ENCODE results near the gene DENND6B. TPM values are rescaled to one million over a fixed set of nuclear protein-coding genes. Genes with fewer than 3 reads are reported as not detected.

DENND6B gene
- total RNA-seq, 1 experiment from 2014 or later: 2.5 TPM

DNA sequence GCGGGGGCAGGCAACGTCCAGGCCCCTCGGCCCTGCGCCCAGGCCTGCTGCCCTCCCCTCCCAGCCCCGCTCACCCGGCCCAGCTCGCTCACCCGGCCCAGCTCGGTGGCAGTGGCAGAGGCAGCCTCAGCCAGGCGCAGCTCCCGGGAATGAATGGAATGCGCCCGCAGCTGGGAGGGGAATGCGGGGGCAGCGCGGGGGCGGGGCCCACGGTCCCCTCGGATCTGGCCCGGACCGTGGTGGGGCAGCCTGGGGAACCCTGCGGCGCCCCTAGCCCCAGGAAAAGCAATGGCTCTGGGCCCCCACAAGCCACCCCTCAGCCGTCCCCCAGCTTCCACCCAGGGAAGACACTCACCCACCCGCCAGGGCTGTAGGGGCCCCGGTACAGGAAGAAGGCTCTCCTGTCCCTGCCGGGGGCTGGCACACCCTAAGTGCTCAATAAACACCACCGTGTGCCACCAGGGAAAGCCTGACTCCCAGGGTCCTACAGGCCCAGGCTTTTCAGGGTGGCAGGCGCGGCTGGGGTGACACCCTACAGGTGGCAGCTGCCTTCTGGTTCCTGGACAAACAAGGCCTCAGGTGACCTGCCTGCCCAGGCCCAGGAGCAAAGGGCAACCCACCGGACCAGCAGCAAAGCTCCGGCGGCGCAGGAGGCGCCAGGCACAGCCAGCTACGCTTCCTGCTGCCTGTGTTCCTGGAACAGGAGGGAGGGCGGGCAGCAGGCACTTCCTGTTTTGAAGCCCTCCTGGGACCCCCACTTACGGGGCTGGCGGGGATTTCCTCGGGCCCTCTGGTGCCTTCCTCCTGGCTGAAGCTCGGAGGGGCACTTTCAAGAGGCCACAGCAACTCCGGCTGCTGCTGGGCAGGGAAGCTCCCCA is 33.1 kb downstream of the DENND6B start:
- no peak overlapping the region for H3K4me3 Mint-ChIP-seq
- TF ChIP-seq, protein P1, sequence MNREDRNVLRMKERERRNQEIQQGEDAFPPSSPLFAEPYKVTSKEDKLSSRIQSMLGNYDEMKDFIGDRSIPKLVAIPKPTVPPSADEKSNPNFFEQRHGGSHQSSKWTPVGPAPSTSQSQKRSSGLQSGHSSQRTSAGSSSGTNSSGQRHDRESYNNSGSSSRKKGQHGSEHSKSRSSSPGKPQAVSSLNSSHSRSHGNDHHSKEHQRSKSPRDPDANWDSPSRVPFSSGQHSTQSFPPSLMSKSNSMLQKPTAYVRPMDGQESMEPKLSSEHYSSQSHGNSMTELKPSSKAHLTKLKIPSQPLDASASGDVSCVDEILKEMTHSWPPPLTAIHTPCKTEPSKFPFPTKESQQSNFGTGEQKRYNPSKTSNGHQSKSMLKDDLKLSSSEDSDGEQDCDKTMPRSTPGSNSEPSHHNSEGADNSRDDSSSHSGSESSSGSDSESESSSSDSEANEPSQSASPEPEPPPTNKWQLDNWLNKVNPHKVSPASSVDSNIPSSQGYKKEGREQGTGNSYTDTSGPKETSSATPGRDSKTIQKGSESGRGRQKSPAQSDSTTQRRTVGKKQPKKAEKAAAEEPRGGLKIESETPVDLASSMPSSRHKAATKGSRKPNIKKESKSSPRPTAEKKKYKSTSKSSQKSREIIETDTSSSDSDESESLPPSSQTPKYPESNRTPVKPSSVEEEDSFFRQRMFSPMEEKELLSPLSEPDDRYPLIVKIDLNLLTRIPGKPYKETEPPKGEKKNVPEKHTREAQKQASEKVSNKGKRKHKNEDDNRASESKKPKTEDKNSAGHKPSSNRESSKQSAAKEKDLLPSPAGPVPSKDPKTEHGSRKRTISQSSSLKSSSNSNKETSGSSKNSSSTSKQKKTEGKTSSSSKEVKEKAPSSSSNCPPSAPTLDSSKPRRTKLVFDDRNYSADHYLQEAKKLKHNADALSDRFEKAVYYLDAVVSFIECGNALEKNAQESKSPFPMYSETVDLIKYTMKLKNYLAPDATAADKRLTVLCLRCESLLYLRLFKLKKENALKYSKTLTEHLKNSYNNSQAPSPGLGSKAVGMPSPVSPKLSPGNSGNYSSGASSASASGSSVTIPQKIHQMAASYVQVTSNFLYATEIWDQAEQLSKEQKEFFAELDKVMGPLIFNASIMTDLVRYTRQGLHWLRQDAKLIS (CRISPR knock-in tag; IDR thresholded peaks at IDR 0.05; ENCODE audit: borderline replicate concordance): no peak
- TF ChIP-seq TEAD1 (CRISPR knock-in tag; IDR thresholded peaks at IDR 0.05) (peak; percentile 99), MYBL2 (CRISPR knock-in tag; IDR thresholded peaks at IDR 0.05) (no peak), TEAD4 (CRISPR knock-in tag; IDR thresholded peaks at IDR 0.05) (peak; percentile 93), ETV6 (CRISPR knock-in tag; IDR thresholded peaks at IDR 0.05) (0 out of 2 replicates have a peak, but pooled peaks have one; percentile 45), SP1 (CRISPR knock-in tag; conservative IDR thresholded peaks at IDR 0.05) (peak; percentile 35; the same call in 1 of the 2 replicates), CREB1 (CRISPR knock-in tag; IDR thresholded peaks at IDR 0.05) (0 out of 2 replicates have a peak, but pooled peaks have one; percentile 37)
- TF ChIP-seq, protein P2, sequence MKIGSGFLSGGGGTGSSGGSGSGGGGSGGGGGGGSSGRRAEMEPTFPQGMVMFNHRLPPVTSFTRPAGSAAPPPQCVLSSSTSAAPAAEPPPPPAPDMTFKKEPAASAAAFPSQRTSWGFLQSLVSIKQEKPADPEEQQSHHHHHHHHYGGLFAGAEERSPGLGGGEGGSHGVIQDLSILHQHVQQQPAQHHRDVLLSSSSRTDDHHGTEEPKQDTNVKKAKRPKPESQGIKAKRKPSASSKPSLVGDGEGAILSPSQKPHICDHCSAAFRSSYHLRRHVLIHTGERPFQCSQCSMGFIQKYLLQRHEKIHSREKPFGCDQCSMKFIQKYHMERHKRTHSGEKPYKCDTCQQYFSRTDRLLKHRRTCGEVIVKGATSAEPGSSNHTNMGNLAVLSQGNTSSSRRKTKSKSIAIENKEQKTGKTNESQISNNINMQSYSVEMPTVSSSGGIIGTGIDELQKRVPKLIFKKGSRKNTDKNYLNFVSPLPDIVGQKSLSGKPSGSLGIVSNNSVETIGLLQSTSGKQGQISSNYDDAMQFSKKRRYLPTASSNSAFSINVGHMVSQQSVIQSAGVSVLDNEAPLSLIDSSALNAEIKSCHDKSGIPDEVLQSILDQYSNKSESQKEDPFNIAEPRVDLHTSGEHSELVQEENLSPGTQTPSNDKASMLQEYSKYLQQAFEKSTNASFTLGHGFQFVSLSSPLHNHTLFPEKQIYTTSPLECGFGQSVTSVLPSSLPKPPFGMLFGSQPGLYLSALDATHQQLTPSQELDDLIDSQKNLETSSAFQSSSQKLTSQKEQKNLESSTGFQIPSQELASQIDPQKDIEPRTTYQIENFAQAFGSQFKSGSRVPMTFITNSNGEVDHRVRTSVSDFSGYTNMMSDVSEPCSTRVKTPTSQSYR (CRISPR knock-in tag; IDR thresholded peaks at IDR 0.05): peak; percentile 40; the same call in 1 of the 2 replicates
- no peaks in the 10 kb centered on the region; the same call in 1 of the 2 replicates for H3K36me3 Mint-ChIP-seq
- POLR2A ChIA-PET: interaction anchor here (0.6 to 2.0 kb wide), 9 partner anchors 9 to 51 kb away, joined by 3 to 10 read pairs (median 3); partner anchors contain the start of genes MAPK11 and PLXNB2
- CTCF ChIA-PET: interaction anchor here (0.6 to 3.3 kb wide), 15 partner anchors 9 to 264 kb away, joined by 3 to 41 read pairs (median 5); partner anchors contain the start of genes DENND6B, HDAC10, LMF2 and MAPK12
- DNase-seq (ENCODE audit: low spot score) (peak; percentile 85), ATAC-seq (peak; percentile 89)
- H3K4me1 Mint-ChIP-seq: peaks cover 27% of the 10 kb centered on the region
- peak overlapping the region; percentile 72; the same call in 1 of the 2 replicates for H3K27ac Mint-ChIP-seq
- no peaks in the 10 kb centered on the region for H3K9me3 Mint-ChIP-seq
- no peaks in the 10 kb centered on the region for H3K27me3 Mint-ChIP-seq (ENCODE audit: low read depth)

DNA sequence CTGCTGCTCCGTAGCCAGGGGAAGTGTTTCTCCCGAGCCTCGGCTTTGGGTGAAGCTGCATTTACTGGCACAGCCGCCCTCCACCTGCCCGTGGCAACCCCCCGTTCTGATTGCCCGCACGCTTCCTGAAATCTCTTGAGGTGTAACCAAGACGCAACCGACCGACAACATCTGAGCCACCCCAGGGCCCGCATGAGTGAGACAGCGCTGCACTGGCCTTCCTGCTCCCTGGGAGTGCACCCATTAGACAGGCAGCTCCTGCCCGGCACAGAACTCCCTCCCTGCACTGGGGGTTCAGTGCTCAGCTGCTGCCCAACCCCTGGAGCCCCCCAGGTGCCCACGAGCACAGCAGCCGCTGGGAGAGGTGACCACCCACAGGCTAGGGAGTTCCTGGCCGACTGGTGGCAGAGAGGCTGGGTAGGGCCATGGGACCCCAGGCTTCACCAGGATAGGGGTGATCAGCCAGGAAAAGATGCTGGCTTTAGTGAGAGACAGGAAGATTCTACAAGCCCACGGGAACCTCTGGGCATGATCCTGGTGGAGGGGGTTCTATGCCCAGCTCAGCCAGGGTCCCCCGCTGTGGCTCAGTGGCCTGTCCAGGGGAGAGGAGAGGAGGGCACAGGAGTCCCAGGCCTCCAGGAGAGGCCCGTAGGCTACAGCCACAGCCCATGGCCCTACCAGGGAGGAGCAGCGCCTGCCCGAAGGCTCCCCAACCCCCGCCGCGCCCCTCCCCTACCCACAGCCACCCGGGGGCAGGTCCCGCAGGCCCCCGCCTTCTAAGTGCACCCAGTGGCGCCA is 34.0 kb downstream of the DENND6B start:
- ChIA-PET POLR2A (interaction anchor here (0.6 to 2.0 kb wide), 6 partner anchors 10 to 48 kb away, joined by 3 to 10 read pairs (median 4); partner anchors contain the start of gene PLXNB2), CTCF (interaction anchor here (0.7 to 3.3 kb wide), 10 partner anchors 10 to 263 kb away, joined by 3 to 41 read pairs (median 10); partner anchors contain the start of genes DENND6B, HDAC10, LMF2 and MAPK12)
- Mint-ChIP-seq H3K9me3 (no peaks in the 10 kb centered on the region), H3K36me3 (no peaks in the 10 kb centered on the region; the same call in 1 of the 2 replicates), H3K27me3 (ENCODE audit: low read depth) (no peaks in the 10 kb centered on the region), H3K4me3 (peak overlapping the region; percentile 42), H3K27ac (peak overlapping the region; percentile 91), H3K4me1 (peaks cover 20% of the 10 kb centered on the region)
- DNase-seq (ENCODE audit: low spot score) (no peak), ATAC-seq (peak; percentile 13)
- TF ChIP-seq NFATC4 (CRISPR knock-in tag; IDR thresholded peaks at IDR 0.05): no peak
- TF ChIP-seq, protein P3, sequence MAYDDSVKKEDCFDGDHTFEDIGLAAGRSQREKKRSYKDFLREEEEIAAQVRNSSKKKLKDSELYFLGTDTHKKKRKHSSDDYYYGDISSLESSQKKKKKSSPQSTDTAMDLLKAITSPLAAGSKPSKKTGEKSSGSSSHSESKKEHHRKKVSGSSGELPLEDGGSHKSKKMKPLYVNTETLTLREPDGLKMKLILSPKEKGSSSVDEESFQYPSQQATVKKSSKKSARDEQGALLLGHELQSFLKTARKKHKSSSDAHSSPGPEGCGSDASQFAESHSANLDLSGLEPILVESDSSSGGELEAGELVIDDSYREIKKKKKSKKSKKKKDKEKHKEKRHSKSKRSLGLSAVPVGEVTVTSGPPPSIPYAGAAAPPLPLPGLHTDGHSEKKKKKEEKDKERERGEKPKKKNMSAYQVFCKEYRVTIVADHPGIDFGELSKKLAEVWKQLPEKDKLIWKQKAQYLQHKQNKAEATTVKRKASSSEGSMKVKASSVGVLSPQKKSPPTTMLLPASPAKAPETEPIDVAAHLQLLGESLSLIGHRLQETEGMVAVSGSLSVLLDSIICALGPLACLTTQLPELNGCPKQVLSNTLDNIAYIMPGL (CRISPR knock-in tag; IDR thresholded peaks at IDR 0.05): peak; percentile 3; the same call in 1 of the 2 replicates

Data from WTC11 (cell line).